HEK293 (cell line): ENCODE results near the gene DENND1A.

Source experiments
- CTCF ChIP-seq: fragments of 450-650 bp; formaldehyde crosslinking; IDR thresholded peaks from 2 replicates; pipeline ENCODE4 v1.5.1; 2016; ENCODE audit warnings: missing biosample characterization, missing genetic modification characterization
- INSM2 ChIP-seq: fragments of 450-650 bp; formaldehyde crosslinking; IDR thresholded peaks from 2 replicates; pipeline ENCODE4 v1.5.1; 2016; ENCODE audit warnings: missing biosample characterization, missing genetic modification characterization
- MYNN ChIP-seq: fragments of 450-650 bp; formaldehyde crosslinking; IDR thresholded peaks from 2 replicates; pipeline ENCODE4 v1.5.1; 2016; ENCODE audit warnings: missing biosample characterization, missing genetic modification characterization, borderline replicate concordance
- REST ChIP-seq: fragments of 450-650 bp; formaldehyde crosslinking; IDR thresholded peaks from 2 replicates; pipeline ENCODE4 v1.5.1; 2016; ENCODE audit warnings: missing biosample characterization, missing genetic modification characterization
- SALL2 ChIP-seq: fragments of 450-650 bp; formaldehyde crosslinking; IDR thresholded peaks from 2 replicates; pipeline ENCODE4 v1.5.0; 2017; ENCODE audit warnings: missing biosample characterization, mild to moderate bottlenecking, missing genetic modification characterization, borderline replicate concordance
- SP2 ChIP-seq: fragments of 450-650 bp; formaldehyde crosslinking; IDR thresholded peaks from 2 replicates; pipeline ENCODE4 v1.5.1; 2016; ENCODE audit warnings: missing biosample characterization, missing genetic modification characterization
- ZNF280D ChIP-seq: fragments of 450-650 bp; formaldehyde crosslinking; IDR thresholded peaks from 2 replicates; pipeline ENCODE4 v1.5.1; 2016; ENCODE audit warnings: missing biosample characterization, missing genetic modification characterization
- ZNF596 ChIP-seq: fragments of 450-650 bp; IDR thresholded peaks from 2 replicates; pipeline ENCODE4 v1.5.0; 2018; ENCODE audit warnings: missing biosample characterization, mild to moderate bottlenecking, missing genetic modification characterization, moderate library complexity
- ZNF692 ChIP-seq: fragments of 450-650 bp; formaldehyde crosslinking; IDR thresholded peaks from 2 replicates; pipeline ENCODE4 v1.5.1; 2016; ENCODE audit warnings: missing biosample characterization, missing genetic modification characterization
- ZNF747 ChIP-seq: fragments of 450-650 bp; formaldehyde crosslinking; IDR thresholded peaks from 2 replicates; pipeline ENCODE4 v1.5.1; 2016; ENCODE audit warnings: missing biosample characterization, missing genetic modification characterization
- ZNF777 ChIP-seq: fragments of 450-650 bp; formaldehyde crosslinking; IDR thresholded peaks from 2 replicates; pipeline ENCODE4 v1.5.1; 2017; ENCODE audit warnings: missing biosample characterization, missing genetic modification characterization, borderline replicate concordance
- ZSCAN23 ChIP-seq: fragments of 450-650 bp; formaldehyde crosslinking; IDR thresholded peaks from 2 replicates; pipeline ENCODE4 v1.5.1; 2016; ENCODE audit warnings: missing biosample characterization, missing genetic modification characterization

GRCh38 chr9:123876750-123877149, 53.2 kb downstream of the DENND1A start:
- TF ChIP-seq MYNN (tag by site-specific recombination) (no peak), INSM2 (tag by site-specific recombination) (no peak), SP2 (tag by site-specific recombination) (no peak), CTCF (no peak), SALL2 (tag by site-specific recombination) (no peak), REST (tag by site-specific recombination) (no peak), ZSCAN23 (tag by site-specific recombination) (no peak), ZNF692 (tag by site-specific recombination) (no peak), ZNF747 (tag by site-specific recombination) (no peak), ZNF596 (tag by site-specific recombination) (no peak), ZNF280D (tag by site-specific recombination) (no peak), ZNF777 (tag by site-specific recombination) (no peak)
